Neural cell (in vitro differentiated cells): ENCODE results near the gene CLCNKA. TPM values are rescaled to one million over a fixed set of nuclear protein-coding genes. Genes with fewer than 3 reads are reported as not detected.

Experiments
- H2AFZ ChIP-seq: fragments of 200-600, 300-800 bp; sonication (generic), shearing (Covaris generic); 2 replicates; pipeline ENCODE4 v1.6.0; 2014; ENCODE audit warnings: low read depth, mild to moderate bottlenecking, antibody characterized with exemption, low read length, moderate library complexity
- H3F3A ChIP-seq: fragments of 200-600 bp; shearing (Covaris generic); 2 replicates; pipeline ENCODE4 v1.6.1; 2016; ENCODE audit warnings: mild to moderate bottlenecking, moderate library complexity, mixed read lengths, antibody characterized with exemption, low read length; ENCODE audit not compliant: insufficient read depth, poor library complexity, severe bottlenecking
- H3K27ac ChIP-seq: fragments of 200-600, 300-800 bp; sonication (generic), shearing (Covaris generic); 2 replicates; pipeline ENCODE4 v1.5.1; 2014; ENCODE audit warnings: mild to moderate bottlenecking, low read length, moderate library complexity
- H3K27me3 ChIP-seq: fragments of 300-800, 200-600 bp; sonication (generic), shearing (Covaris generic); 2 replicates; pipeline ENCODE4 v1.6.0; 2014; ENCODE audit warnings: mild to moderate bottlenecking, low read depth, low read length, moderate library complexity; ENCODE audit not compliant: insufficient read depth
- H3K36me3 ChIP-seq: fragments of 300-800, 200-600 bp; sonication (generic), shearing (Covaris generic); 2 replicates; pipeline ENCODE4 v1.5.1; 2014; ENCODE audit warnings: mild to moderate bottlenecking, antibody characterized with exemption, low read length, moderate library complexity; ENCODE audit not compliant: insufficient read depth
- H3K4me2 ChIP-seq: fragments of 300-800, 200-600 bp; sonication (generic), shearing (Covaris generic); 2 replicates; pipeline ENCODE4 v1.6.0; 2014; ENCODE audit warnings: mild to moderate bottlenecking, low read length
- H3K4me3 ChIP-seq: fragments of 300-800, 200-600 bp; sonication (generic), shearing (Covaris generic); 2 replicates; pipeline ENCODE4 v1.5.1; 2014; ENCODE audit warnings: mild to moderate bottlenecking, low read length, moderate library complexity
- H3K79me2 ChIP-seq: fragments of 200-600 bp; shearing (Covaris generic); replicated peaks from 2 replicates; pipeline ENCODE4 v1.6.0; 2014; ENCODE audit warnings: mild to moderate bottlenecking, low read length, moderate library complexity; ENCODE audit not compliant: insufficient read depth
- H3K9ac ChIP-seq: fragments of 300-800, 200-600 bp; sonication (generic), shearing (Covaris generic); 2 replicates; pipeline ENCODE4 v1.6.1; 2016; ENCODE audit warnings: mild to moderate bottlenecking, low read length, mixed read lengths
- H3K9me2 ChIP-seq: fragments of 200-600 bp; shearing (Covaris generic); 2 replicates; pipeline ENCODE4 v1.6.1; 2016; ENCODE audit warnings: mild to moderate bottlenecking, low read length, mixed read lengths; ENCODE audit not compliant: insufficient read depth
- H3K9me3 ChIP-seq: fragments of 200-600, 300-800 bp; sonication (generic), shearing (Covaris generic); 2 replicates; pipeline ENCODE4 v1.6.1; 2016; ENCODE audit warnings: mild to moderate bottlenecking, mixed run types, low read length, moderate library complexity, mixed read lengths
- H4K20me1 ChIP-seq: fragments of 200-600 bp; shearing (Covaris generic); 2 replicates; pipeline ENCODE4 v1.6.1; 2016; ENCODE audit warnings: mild to moderate bottlenecking, mixed run types; ENCODE audit not compliant: insufficient read depth
- CTCF ChIP-seq: fragments of 450-650 bp; IDR thresholded peaks from 2 replicates; pipeline ENCODE4 v1.5.1; 2014; ENCODE audit warnings: antibody characterized with exemption, mild to moderate bottlenecking, moderate library complexity; ENCODE audit not compliant: poor library complexity, severe bottlenecking
- EP300 ChIP-seq: fragments of 450-650 bp; conservative IDR thresholded peaks from 2 replicates; pipeline ENCODE4 v1.6.1; 2014; ENCODE audit warnings: antibody characterized with exemption, mild to moderate bottlenecking, moderate library complexity; ENCODE audit not compliant: poor library complexity, severe bottlenecking
- EZH2 ChIP-seq: fragments of 200-600, 300-800 bp; shearing (Covaris generic), sonication (generic); IDR thresholded peaks from 2 replicates; pipeline ENCODE4 v1.6.1; 2014; ENCODE audit warnings: antibody characterized with exemption, low read length, borderline replicate concordance, mild to moderate bottlenecking; ENCODE audit not compliant: insufficient read depth, poor library complexity, severe bottlenecking
- MXI1 ChIP-seq: fragments of 450-650 bp; conservative IDR thresholded peaks from 2 replicates; pipeline ENCODE4 v1.6.1; 2014; ENCODE audit warnings: antibody characterized with exemption, mild to moderate bottlenecking; ENCODE audit not compliant: poor library complexity, severe bottlenecking
- POLR2AphosphoS5 ChIP-seq: IDR thresholded peaks from 2 replicates; pipeline ENCODE4 v1.6.1; 2012
- RAD21 ChIP-seq: fragments of 450-650 bp; conservative IDR thresholded peaks from 2 replicates; pipeline ENCODE4 v1.6.1; 2014; ENCODE audit warnings: antibody characterized with exemption, mild to moderate bottlenecking, moderate library complexity
- REST ChIP-seq: IDR thresholded peaks from 2 replicates; pipeline ENCODE4 v1.6.1; 2012; ENCODE audit warnings: borderline replicate concordance
- SMC3 ChIP-seq: fragments of 450-650 bp; conservative IDR thresholded peaks from 2 replicates; pipeline ENCODE4 v1.6.1; 2014; ENCODE audit warnings: antibody characterized with exemption, mild to moderate bottlenecking, moderate library complexity; ENCODE audit not compliant: poor library complexity
- TAF1 ChIP-seq: IDR thresholded peaks from 2 replicates; pipeline ENCODE4 v1.6.1; 2012; ENCODE audit warnings: low read depth
- polyA plus RNA-seq: library from polyadenylated mRNA; depleted of rRNA; stranded (reverse); fragments of >200 nt; gene quantifications from 2 replicates; pipeline ENCODE4 v1.2.3, GENCODE V29; 2014

Gene CLCNKA
- polyA plus RNA-seq, 1 donor from 2014 or later: not detected

GRCh38 chr1:15989776-15990175 lies 32.1 kb upstream of the CLCNKA start:
- Histone ChIP-seq H3K9ac (no peak overlapping the region), H3K9me3 (no peaks in the 10 kb centered on the region), H3K36me3 (no peaks in the 10 kb centered on the region), H3K4me3 (no peak overlapping the region), H3K27me3 (no peaks in the 10 kb centered on the region), H2AFZ (no peak overlapping the region), H3K4me2 (no peak overlapping the region), H4K20me1 (no peaks in the 10 kb centered on the region), H3K27ac (no peak overlapping the region), H3K9me2 (no peaks in the 10 kb centered on the region), H3K79me2 (no peaks in the 10 kb centered on the region), H3F3A (no peaks in the 10 kb centered on the region)
- TF ChIP-seq RAD21: no peak
- TF ChIP-seq CTCF: no peak
- TF ChIP-seq EP300: no peak
- no peak for TF ChIP-seq POLR2AphosphoS5
- no peak for TF ChIP-seq SMC3
- TF ChIP-seq EZH2: no peak
- TF ChIP-seq REST: no peak
- no peak for TF ChIP-seq TAF1
- no peak for TF ChIP-seq MXI1

GRCh38 chr1:15991427-15992186 lies 30.2 kb upstream of the CLCNKA start:
- H3K4me2 ChIP-seq: no peak overlapping the region
- no peaks in the 10 kb centered on the region for H3F3A ChIP-seq
- TF ChIP-seq EP300: no peak
- H3K27ac ChIP-seq: no peak overlapping the region
- no peak overlapping the region for H3K9ac ChIP-seq
- no peak overlapping the region for H2AFZ ChIP-seq
- no peaks in the 10 kb centered on the region for H3K9me3 ChIP-seq
- no peaks in the 10 kb centered on the region for H3K9me2 ChIP-seq
- H3K79me2 ChIP-seq: no peaks in the 10 kb centered on the region
- no peaks in the 10 kb centered on the region for H3K36me3 ChIP-seq
- H3K27me3 ChIP-seq: no peaks in the 10 kb centered on the region
- H3K4me3 ChIP-seq: no peak overlapping the region
- no peaks in the 10 kb centered on the region for H4K20me1 ChIP-seq

GRCh38 chr1:15992187-15992553 lies 29.7 kb upstream of the CLCNKA start:
- no peak for TF ChIP-seq EZH2
- TF ChIP-seq MXI1: no peak
- no peak for TF ChIP-seq TAF1
- TF ChIP-seq RAD21: no peak
- no peak for TF ChIP-seq CTCF
- no peak for TF ChIP-seq REST
- TF ChIP-seq EP300: no peak
- no peak for TF ChIP-seq SMC3
- no peak for TF ChIP-seq POLR2AphosphoS5
- Histone ChIP-seq H2AFZ (no peak overlapping the region), H3K9ac (no peak overlapping the region), H3F3A (no peaks in the 10 kb centered on the region), H3K36me3 (no peaks in the 10 kb centered on the region), H3K4me2 (no peak overlapping the region), H3K9me3 (no peaks in the 10 kb centered on the region), H3K27ac (no peak overlapping the region), H3K27me3 (no peaks in the 10 kb centered on the region), H3K79me2 (no peaks in the 10 kb centered on the region), H3K4me3 (no peak overlapping the region), H4K20me1 (no peaks in the 10 kb centered on the region), H3K9me2 (no peaks in the 10 kb centered on the region)
